GM12873 (cell line): Measurements from ENCODE around the gene SND1.

ENCODE experiments used
- CTCF ChIP-seq: IDR thresholded peaks from 2 replicates; pipeline ENCODE4 v1.5.1; 2012; ENCODE audit warnings: low read depth, mild to moderate bottlenecking, moderate library complexity, low read length, control low read depth; ENCODE audit not compliant: insufficient read depth; ENCODE audit errors: missing control alignments

SND1 gene

GRCh38 chr7:128036226-128036940 is 384.4 kb downstream of the SND1 start:
- TF ChIP-seq CTCF, result no peak

- TF ChIP-seq CTCF, result peak; percentile 24
Observed at GRCh38 chr7:128037081-128037480, 385.1 kb downstream of the SND1 start.

GRCh38 chr7:128037880-128038619 is 386.1 kb downstream of the SND1 start:
- TF ChIP-seq CTCF, result no peak

- no peak for TF ChIP-seq CTCF
Observed at GRCh38 chr7:128039544-128039953, 387.6 kb downstream of the SND1 start.

DNA sequence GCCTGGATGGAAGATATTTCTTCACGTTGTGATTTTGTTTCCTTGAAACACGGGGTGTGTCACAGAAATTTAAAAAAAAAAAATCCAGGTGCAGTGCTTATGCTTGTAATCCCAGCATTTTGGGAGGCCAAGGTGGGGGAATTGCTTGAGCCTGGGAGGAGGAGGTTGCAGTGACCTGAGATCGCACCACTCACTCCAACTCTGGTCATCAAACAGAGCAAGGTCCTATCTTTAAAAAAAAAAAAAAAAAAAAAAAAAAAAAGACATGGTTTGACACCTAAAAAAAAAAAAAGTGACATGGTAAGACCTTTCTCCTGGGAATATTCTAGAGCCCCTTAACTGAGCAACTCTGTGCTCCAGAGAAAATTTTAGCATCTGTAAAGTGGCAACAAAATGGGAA is 388.2 kb downstream of the SND1 start:
- TF ChIP-seq CTCF, result no peak

GRCh38 chr7:128041203-128041602 is 389.2 kb downstream of the SND1 start:
- no peak for TF ChIP-seq CTCF

- no peak for TF ChIP-seq CTCF
Observed at GRCh38 chr7:128042012-128042411, 390.0 kb downstream of the SND1 start.
